NOMO-1 treated with dmso at 0.1 percent for 144 hours (cell line): Measurements from ENCODE around the gene MBNL1.

Experiments
- DNase-seq: peaks from one replicate; lab custom pipeline; 2025; ENCODE audit not compliant: unreplicated experiment; lab: John Stamatoyannopoulos, UW

The MBNL1 gene

GRCh38 chr3:152271501-152272236, 2.9 kb downstream of the MBNL1 start:
- no peak for DNase-seq

- no peak for DNase-seq
These were observed 4.1 kb downstream of the MBNL1 start for GRCh38 chr3:152272771-152273242.

- no peak for DNase-seq
These were observed 8.0 kb downstream of the MBNL1 start for GRCh38 chr3:152276681-152277080.

GRCh38 chr3:152277198-152277597, 8.5 kb downstream of the MBNL1 start:
- DNase-seq, result no peak

GRCh38 chr3:152278756-152279427, 10.2 kb downstream of the MBNL1 start:
- DNase-seq, result no peak

- no peak for DNase-seq
These were observed 10.8 kb downstream of the MBNL1 start for GRCh38 chr3:152279479-152279878.

- no peak for DNase-seq
These were observed 11.8 kb downstream of the MBNL1 start for GRCh38 chr3:152280539-152280938.

- no peak for DNase-seq
These were observed 12.5 kb downstream of the MBNL1 start for GRCh38 chr3:152281133-152281713.

- no peak for DNase-seq
These were observed 14.1 kb downstream of the MBNL1 start for GRCh38 chr3:152282813-152283212.

GRCh38 chr3:152283492-152284381, 15.0 kb downstream of the MBNL1 start:
- no peak for DNase-seq

GRCh38 chr3:152284906-152285305, 16.2 kb downstream of the MBNL1 start:
- DNase-seq, result no peak

GRCh38 chr3:152285509-152285908, 16.8 kb downstream of the MBNL1 start:
- no peak for DNase-seq

- no peak for DNase-seq
These were observed 19.3 kb downstream of the MBNL1 start for GRCh38 chr3:152287898-152288576.

GRCh38 chr3:152288681-152289080, 20.0 kb downstream of the MBNL1 start:
- DNase-seq, result no peak

- no peak for DNase-seq
These were observed 21.0 kb downstream of the MBNL1 start for GRCh38 chr3:152289708-152290107.

- DNase-seq, result no peak
These were observed 21.6 kb downstream of the MBNL1 start for GRCh38 chr3:152290374-152290773.

GRCh38 chr3:152291238-152291637, 22.5 kb downstream of the MBNL1 start:
- no peak for DNase-seq

- no peak for DNase-seq
These were observed 22.9 kb downstream of the MBNL1 start for GRCh38 chr3:152291649-152292066.

GRCh38 chr3:152292366-152292765, 23.6 kb downstream of the MBNL1 start:
- no peak for DNase-seq

GRCh38 chr3:152293347-152294006, 24.7 kb downstream of the MBNL1 start:
- DNase-seq, result no peak
